ENCODE results near the gene RBM8A.
"Not testable (repeated sequence)": the region's sequence is repeated elsewhere in the genome, so short reads cannot be mapped to it uniquely, and the experiment has no call there.

The RBM8A gene

GRCh38 chr1:145957443-145958319, 30.4 kb upstream of the RBM8A start, which contains the start of gene LIX1L:
LIX1L (minus strand) TSS chr1:145958017; CDS start chr1:145957927, 90 bp downstream.
- in situ Hi-C loops (cut with MboI; ENCODE audit: low sequenced_read_pairs) = no loop called here

- in situ Hi-C loops (cut with MboI; ENCODE audit: low sequenced_read_pairs) = no loop called here
Observed at GRCh38 chr1:145956781-145957442, 29.6 kb upstream of the RBM8A start.

- in situ Hi-C loops (cut with MboI; ENCODE audit: low sequenced_read_pairs) = no loop called here
Observed at GRCh38 chr1:145956361-145956760, 29.1 kb upstream of the RBM8A start.

GRCh38 chr1:145955436-145955835, 28.2 kb upstream of the RBM8A start:
- in situ Hi-C loops (cut with MboI; ENCODE audit: low sequenced_read_pairs) = no loop called here

GRCh38 chr1:145953861-145954260, 26.6 kb upstream of the RBM8A start:
- in situ Hi-C loops (cut with MboI; ENCODE audit: low sequenced_read_pairs) = no loop called here

GRCh38 chr1:145952903-145953302, 25.6 kb upstream of the RBM8A start:
- in situ Hi-C loops (cut with MboI; ENCODE audit: low sequenced_read_pairs) = no loop called here

- in situ Hi-C loops (cut with MboI; ENCODE audit: low sequenced_read_pairs) = no loop called here
Observed at GRCh38 chr1:145951526-145951925, 24.2 kb upstream of the RBM8A start.

- in situ Hi-C loops (cut with MboI; ENCODE audit: low sequenced_read_pairs) = no loop called here
Observed at GRCh38 chr1:145949219-145949618, 21.9 kb upstream of the RBM8A start.

- in situ Hi-C loops (cut with MboI; ENCODE audit: low sequenced_read_pairs) = no loop called here
Observed at GRCh38 chr1:145947551-145947950, 20.3 kb upstream of the RBM8A start.

GRCh38 chr1:145946477-145946986, 19.2 kb upstream of the RBM8A start:
- in situ Hi-C loops (cut with MboI; ENCODE audit: low sequenced_read_pairs) = no loop called here

- in situ Hi-C loops (cut with MboI; ENCODE audit: low sequenced_read_pairs) = no loop called here
Observed at GRCh38 chr1:145944532-145944931, 17.2 kb upstream of the RBM8A start.

GRCh38 chr1:145942871-145943270, 15.6 kb upstream of the RBM8A start:
- in situ Hi-C loops (cut with MboI; ENCODE audit: low sequenced_read_pairs) = no loop called here

GRCh38 chr1:145942405-145942804, 15.1 kb upstream of the RBM8A start:
- in situ Hi-C loops (cut with MboI; ENCODE audit: low sequenced_read_pairs) = no loop called here

- in situ Hi-C loops (cut with MboI; ENCODE audit: low sequenced_read_pairs) = no loop called here
Observed at GRCh38 chr1:145937436-145937835, 10.2 kb upstream of the RBM8A start.

GRCh38 chr1:145936247-145936646, 9.0 kb upstream of the RBM8A start:
- in situ Hi-C loops (cut with MboI; ENCODE audit: low sequenced_read_pairs) = no loop called here

GRCh38 chr1:145935708-145936107, 8.4 kb upstream of the RBM8A start:
- in situ Hi-C loops (cut with MboI; ENCODE audit: low sequenced_read_pairs) = no loop called here

- in situ Hi-C loops (cut with MboI; ENCODE audit: low sequenced_read_pairs) = not testable (repeated sequence)
Observed at GRCh38 chr1:145932522-145933009, 5.3 kb upstream of the RBM8A start.

GRCh38 chr1:145927916-145928643, 796 bp upstream of the RBM8A start:
- in situ Hi-C loops (cut with MboI; ENCODE audit: low sequenced_read_pairs) = no loop called here

- in situ Hi-C loops (cut with MboI; ENCODE audit: low sequenced_read_pairs) = no loop called here
Observed at GRCh38 chr1:145926686-145927062, 610 bp downstream of the RBM8A start.

- in situ Hi-C loops (cut with MboI; ENCODE audit: low sequenced_read_pairs) = no loop called here
Observed at GRCh38 chr1:145922266-145922665, 5.0 kb downstream of the RBM8A start.

- in situ Hi-C loops (cut with MboI; ENCODE audit: low sequenced_read_pairs) = not testable (repeated sequence)
Observed at GRCh38 chr1:145920297-145920696, 7.0 kb downstream of the RBM8A start.

Data from HL-60/S4 treated with retinoic acid at 250 ng/mL for 4 days and 3 days (cell line).